Right lung (tissue), 5 donors: ENCODE data around the gene SHMT1. TPM values are rescaled to one million over a fixed set of nuclear protein-coding genes. Genes with fewer than 3 reads are reported as not detected.
"Not testable (repeated sequence)": the region's sequence is repeated elsewhere in the genome, so short reads cannot be mapped to it uniquely, and the experiment has no call there.

Source experiments
- DNase-seq, 2 donors: peaks; one replicate each; pipeline ENCODE4 v3.0.0-alpha.2; 2013
- polyA plus RNA-seq, 5 donors: library from polyadenylated mRNA; unstranded; fragments of 120-200 nt; gene quantifications; one replicate each; pipeline versions ENCODE4 v1.2.1 to v1.2.3, GENCODE V29; 2013; ENCODE audit warnings: inconsistent platforms in 1 of 5, low replicate concordance in 1 of 5; ENCODE audit not compliant: insufficient read length in 5 of 5, insufficient read depth in 1 of 5

The SHMT1 gene
- polyA plus RNA-seq, 5 donors, result 22.3 to 27.9 (median 24.2) TPM

DNA sequence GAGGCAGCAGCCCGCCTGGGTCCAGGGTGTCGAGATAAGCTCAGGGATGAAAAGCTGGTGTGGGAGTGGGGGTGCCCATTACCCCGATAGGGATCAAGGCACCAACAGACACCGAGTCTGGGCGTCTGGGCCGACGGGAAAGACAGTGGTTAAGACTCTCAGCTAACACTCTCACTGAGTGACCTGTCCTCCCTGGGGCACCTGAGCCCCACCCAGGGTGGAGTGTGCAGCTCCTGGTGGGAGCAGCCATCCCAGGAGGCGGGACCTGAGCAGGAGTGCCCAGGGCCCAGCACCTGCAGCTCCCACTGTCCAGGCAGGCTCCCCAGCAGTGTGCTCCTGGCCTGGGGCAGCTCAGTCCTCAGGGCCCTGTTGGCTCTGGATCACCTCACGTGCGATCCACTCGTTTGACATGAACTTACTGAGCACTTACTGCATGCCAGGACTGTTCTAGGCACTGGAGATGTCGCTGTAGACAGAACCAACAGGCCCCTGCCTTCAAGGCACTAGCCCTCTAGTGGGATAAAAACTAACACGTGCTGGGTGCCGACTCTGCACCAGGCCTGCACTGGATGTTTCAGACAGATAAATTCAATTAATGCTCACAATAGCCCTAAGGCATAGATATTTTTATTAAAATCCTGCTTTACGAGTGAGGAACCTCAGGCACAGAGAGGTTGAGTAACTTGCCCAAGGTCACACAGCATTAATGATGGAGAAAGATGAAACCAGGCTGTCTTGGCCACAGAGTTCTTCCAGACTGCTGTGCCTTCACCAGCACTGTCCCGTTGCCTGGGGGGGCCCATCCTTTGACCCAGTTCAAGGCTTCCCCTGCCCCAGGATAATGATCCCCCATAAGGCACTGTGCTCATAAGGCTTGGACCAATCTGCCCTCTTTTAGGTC lies 16.1 kb upstream of the SHMT1 start:
- DNase-seq, result no peak

DNA sequence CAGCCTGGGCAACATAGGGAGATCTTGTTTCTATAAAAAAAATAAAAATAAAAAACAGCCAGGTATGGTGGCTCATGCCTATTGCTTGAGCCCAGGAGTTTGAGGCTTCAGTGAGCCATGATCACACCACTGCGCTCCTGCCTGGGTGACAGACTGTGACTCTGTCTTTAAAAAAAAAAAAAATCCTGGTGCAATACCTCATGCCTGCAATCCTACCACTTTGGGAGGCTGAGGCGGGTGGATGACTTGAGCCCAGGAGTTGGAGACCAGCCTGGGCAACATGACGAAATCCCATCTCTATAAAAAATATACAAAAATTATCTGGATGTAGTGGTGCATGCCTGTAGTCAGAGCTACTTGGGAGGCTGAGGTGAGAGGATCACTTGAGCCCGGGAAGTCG lies 15.3 kb upstream of the SHMT1 start:
- not testable (repeated sequence) for DNase-seq

DNA sequence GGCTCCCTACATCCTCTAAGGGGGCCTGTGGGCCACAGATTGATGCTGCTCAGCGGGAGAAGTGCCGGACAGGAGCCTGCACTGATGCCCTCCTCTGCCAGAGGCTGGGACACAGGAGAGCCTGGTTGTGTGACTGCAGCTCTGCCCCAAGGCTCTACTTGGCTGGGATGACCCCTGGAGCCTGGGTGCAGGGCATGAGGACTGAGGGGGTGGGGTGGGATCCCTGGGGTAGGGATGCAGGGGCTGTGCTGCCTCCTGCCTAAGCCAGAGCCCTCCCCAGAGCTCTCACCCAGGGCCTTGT lies 14.8 kb upstream of the SHMT1 start:
- no peak for DNase-seq

DNA sequence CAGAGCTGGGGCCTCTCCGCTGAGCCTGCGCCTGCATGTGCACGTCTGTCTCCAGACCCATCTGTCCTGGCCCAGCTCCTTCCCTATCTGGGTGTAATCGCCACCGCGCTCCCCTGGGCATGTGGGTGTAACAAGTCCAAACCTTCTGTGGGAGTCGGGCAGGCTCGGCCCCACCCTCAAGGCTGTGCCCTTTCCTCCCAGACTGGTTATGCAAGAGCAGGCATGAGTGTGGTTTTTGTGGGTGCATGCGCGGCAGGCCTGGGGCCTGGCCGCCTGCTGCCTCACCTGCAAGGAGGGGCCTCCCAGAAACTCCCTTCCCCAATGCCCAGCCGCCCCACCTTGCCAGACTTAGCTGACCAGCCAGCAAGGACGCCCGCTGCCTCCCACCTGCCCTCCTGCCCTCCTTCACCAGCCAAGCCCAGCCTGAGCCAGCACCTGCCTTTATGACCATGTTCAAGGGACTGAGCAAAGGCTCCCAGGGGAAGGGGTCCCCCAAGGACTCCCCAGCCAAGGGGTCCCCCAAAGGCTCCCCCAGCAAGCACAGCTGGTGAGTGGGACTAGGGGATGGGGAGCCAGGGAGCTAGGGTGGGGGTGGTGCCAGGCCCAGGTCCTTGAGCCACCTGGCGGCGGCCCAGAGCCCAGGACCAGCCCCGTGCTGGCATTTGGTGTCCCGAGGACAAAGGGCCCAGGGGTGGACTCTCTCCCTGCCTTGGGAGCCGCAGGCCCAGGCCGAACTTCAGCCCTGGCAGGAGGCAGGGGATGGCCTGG lies 14.3 kb upstream of the SHMT1 start, which contains the start of gene EVPLL:
Gene EVPLL (plus strand): TSS at position 342 of the 768 bp plus-strand sequence. CDS start 3,160 bp downstream, outside the sequence.
- DNase-seq, result no peak

DNA sequence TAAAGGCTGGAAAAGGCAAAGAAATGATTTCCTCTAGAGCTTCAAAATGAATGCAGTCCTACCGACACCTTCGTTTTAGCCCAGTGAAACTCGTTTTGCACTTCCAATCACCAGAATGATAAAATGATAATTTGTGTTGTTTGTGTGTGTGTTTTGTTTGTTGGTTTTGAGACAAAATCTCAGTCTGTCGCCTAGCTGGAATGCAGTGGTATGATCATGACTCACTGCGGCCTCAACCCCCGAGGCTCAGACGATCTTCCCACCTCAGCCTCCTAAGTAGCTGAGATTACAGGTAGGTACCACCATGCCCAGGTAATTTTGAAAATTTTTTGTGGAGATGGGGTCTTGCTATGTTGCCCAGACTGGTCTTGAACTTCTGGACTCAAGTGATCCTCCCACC lies 10.9 kb upstream of the SHMT1 start:
- no peak for DNase-seq

DNA sequence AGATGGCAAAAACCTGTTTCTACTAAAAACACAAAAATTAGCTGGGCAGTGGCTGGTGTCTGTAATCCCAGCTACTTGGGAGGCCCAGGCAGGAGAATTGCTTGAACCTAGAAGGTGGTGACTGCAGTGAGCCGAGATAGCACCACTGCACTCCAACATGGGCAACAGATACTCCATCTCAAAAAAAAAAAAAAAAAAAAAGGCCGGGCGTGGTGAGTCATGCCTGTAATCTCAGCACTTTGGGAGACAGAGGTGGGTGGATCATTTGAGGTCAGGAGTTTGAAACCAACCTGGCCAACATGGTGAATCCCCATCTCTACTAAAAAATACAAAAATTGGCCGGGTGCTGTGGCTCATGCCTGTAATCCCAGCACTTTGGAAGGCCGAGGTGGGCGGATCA lies 9.8 kb upstream of the SHMT1 start:
- DNase-seq, result not testable (repeated sequence)

DNA sequence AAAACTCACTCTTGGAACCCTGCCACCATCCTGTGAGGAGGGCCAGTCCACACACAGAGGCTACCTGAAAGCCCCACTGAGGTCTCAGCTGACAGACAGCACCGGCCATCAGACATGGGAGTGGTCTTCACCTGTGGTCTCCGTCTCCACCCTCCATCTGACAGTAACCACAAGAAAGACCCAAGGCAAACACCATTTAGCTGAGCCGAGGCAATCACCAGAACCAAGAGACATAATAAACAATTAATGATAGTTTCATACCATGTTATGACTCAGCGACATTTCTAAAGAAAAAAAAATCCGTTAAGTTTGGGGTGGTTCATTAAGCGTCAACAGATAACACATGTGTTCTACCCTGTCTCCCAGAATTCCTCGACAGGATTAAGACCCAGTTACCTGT lies 8.1 kb upstream of the SHMT1 start:
- DNase-seq, result no peak

DNA sequence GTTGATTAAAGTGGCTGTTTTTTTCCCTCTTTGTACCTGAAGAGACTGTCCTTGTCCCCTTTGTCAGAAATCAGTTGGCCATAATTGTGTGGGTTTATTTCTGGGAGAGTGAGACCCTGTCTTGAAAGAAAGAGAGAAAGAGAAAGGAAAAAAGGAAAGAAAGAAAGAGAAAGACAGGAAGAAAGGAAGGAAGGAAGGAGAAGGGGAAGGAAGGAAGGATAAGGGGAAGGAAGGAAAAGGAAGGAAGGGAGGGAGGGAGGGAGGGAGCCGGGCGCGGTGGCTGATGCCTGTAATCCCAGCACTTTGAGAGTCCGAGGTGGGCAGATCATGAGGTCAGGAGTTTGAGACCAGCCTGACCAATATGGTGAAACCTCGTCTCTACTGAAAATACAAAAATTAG lies 7.4 kb upstream of the SHMT1 start:
- DNase-seq, result no peak

DNA sequence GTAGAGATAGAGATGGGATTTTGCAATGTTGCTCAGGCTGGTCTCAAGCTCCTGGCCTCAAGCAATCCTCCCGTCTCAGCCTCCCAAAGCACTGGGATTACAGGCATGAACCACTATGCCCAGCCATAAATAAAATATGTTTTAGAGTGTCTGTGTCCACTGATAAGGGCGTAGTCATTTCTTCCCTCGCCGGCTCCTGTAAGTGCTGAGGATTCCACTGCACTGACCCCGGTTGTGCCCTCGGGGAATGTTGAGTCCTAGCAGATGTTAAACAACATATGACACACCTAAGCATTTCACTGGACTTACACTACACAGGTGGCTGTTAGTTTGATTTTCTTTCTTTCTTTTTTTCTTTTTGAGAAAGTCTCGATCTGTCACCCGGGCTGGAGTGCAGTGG lies 5.6 kb upstream of the SHMT1 start:
- DNase-seq, result no peak

DNA sequence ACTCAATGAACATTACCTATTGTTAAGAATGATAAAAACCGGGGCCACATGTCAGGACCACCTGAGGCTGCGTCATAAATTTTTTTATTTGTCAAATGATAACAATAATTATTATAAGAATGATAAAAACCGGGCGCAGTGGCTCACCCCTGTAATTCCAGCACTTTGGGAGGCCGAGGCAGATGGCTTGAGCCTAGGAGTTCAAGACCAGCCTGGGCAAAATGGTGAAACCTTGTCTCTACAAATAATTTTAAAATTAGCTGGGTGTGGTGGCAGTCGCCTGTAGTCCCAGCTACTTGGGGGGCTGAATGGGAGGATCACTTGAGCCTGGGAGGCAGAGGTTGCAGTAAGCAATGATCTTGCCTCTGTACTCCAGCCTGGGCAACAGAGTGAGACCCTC lies 816 bp upstream of the SHMT1 start:
- no peak for DNase-seq

DNA sequence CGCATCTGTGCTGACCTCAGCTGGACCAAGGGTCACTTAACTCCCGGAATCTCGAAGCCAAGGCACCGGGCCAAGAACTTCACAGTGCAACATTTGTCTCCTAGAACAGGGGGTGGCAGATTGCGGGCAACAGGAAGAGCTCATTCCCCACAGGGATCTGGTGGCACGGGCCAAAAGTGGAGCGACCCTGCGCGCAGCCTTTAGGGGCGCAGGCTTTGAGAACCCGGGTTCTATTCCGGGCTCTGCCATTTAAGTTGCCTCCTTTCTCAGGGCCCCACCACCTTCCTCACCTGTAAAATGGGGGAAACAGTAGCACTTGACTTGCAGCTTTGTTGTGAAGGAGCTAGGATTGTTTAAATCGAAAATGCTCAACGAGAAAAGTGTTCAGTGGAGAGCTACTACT lies 651 bp downstream of the SHMT1 start:
- DNase-seq, result no peak

DNA sequence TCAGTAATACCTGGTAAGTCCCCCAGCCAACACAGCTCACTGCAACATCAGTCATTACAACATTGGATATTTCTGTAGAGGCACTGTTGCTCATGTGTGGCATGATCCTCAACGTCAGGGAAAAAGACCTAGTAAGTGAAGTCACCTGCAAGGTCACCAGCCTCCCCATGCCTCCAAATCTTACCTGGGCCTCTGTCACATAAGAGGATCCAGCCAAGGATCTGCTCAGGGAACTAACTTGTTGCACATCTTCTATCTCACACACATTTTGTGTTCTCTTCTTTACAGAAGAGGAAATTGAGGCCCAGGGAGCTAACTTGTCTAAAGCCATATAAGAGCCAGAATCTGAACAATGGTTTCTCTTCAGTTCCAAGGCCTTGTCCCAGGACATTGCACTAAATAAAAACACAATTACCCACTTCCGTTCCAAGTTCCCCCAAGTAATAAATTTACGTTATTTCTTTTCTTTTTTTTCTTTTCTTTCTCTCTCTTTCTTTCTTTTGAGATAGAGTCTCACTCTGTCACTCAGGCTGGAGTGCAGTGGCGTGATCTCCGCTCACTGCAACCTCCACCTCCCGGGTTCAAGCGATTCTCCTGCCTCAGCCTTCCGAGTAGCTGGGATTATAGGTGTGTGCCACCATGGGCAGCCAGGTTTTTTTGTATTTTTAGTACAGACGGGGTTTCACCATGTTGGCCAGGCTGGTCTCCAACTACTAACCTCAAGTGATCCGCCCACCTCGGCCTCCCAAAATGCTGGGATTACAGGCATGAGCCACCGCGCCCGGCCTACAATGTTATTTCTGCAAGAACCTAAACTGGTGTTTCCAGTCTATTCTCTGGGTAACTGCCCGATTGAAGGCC lies 1.3 kb downstream of the SHMT1 start:
- DNase-seq, result no peak

DNA sequence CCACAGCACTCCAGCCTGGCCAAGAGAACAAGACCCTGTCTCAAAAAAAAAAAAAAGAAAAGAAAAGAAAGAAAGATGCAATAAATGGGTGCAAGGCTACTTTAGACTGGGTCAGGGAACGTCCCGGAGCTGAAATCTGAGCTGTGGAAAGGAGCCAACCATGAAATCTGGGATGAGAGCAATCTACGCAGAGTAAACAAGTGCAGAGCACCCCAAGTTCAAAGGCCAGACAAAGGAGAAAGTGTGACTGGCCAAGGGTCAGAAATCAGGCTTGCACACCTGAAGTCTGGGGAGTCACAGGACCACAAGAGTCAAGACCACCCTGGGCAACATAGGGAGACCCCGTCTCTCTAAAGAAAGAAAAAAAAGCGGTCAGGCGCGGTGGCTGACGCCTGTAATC lies 2.8 kb downstream of the SHMT1 start:
- DNase-seq, result no peak

DNA sequence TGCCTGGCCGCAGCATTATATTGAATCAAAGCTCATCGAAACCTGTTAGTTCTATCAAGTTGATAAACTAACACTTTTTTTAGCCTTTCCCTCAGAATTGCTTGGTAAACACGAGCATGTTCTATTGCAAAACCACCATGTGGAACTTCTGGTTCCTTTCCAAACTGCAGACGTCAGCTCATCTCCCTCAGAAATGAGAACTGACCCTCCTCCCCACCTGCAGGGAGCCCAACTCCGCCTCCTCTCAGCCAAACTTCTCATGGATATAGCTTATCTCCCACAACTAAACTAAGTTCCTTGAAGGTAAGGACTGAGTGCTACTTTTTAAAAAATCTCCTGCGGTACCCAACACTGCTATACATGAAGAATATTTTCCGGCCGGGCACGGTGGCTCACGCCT lies 6.7 kb downstream of the SHMT1 start:
- peak in 1 of 2 donors; percentile 14 for DNase-seq

DNA sequence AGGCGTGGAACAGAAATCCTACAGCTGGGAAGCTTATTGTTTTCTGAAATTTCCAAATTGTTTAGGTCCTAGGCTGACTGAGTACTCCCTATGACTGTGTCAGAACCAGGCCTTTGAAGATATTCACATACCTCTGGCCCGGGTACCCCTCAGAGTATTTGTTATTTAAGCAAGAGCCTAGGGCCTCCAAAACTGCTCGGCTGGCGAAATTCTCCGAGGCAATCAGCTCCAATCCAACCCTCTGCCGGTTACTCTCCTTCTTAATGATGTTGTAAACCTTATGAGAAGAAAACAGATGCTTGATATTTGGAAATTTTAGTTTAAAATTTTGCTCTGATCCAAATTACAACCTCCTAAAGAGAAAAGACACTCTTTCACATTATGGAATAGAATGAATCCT lies 9.8 kb downstream of the SHMT1 start:
- DNase-seq, result no peak

DNA sequence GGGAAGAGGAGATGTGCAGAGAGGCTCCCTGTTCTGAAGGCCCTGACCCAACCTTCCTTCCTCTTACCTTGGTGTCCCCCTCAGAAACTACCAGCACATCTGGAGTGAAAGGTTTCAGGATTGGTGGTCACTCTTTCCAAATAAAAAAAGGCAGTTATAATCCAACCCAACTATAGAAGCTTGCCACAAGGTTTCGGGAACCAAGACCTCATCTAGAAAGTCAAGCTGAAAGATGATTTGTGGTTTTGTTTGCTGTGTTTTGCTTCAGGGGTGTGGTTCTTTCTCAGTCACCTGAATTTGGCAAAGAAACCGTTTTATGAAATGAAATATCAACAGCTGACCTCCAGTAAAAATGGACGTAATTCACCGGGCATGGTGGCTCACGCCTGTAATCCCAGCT lies 19.3 kb downstream of the SHMT1 start:
- no peak for DNase-seq

DNA sequence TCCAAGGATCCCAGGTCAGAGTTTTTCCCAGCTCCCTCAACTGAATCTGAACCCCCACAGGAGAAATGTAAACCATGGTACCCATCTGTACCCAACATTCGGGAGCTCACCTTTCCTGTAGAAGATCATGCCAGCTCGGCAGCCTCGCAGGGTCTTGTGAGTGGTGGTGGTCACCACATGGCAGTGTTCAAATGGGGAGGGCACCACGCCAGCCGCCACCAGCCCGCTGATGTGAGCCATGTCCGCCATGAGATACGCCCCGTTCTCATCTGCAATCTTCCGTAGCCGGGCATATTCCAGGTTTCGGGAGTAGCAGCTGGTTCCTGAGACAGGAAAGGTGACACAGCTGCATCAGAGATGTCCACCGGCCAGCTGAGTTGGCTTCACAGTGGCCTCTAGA lies 23.4 kb downstream of the SHMT1 start:
- no peak for DNase-seq

DNA sequence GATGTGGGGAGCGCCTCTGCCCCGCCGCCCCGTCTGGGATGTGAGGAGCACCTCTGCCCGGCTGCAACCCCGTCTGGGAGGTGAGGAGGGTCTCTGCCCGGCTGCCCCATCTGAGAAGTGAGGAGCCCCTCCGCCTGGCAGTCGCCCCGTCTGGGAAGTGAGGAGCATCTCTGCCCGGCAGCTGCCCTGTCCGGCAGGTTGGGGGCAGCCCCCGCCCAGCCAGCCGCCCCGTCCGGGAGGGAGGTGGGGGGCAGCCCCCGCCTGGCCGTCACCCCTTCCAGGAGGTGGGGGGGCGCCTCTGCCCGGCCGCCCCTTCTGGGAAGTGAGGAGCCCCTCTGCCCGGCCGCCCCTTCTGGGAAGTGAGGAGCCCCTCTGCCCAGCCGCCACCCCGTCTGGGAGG lies 25.2 kb downstream of the SHMT1 start:
- DNase-seq, result not testable (repeated sequence)

DNA sequence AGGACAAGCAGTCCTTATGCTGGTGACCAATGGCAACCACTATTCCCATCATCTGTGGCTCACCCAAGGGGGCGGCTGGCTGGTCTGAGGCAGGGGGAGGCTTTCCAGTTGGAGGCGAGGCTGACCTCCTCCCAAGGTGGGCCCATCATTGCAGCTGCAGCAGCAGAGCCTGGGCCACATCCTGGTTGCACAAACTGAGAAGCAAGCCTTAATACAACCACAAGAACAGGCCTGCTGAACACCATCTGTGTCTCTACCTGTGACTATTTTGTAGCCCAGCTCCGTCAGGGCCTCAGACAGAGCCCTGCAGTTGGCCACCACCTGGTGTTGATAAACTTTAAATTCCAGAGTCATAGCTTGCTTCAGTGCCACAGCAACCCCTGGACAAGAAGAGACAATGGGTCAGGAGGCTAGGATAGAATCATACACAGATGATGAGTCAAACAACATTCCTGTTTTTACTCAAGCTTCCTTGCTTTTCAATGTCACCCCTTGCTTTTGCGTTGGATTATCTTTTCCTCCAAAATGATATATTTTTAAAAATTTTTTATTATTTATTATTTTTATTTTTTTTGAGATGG lies 30.4 kb downstream of the SHMT1 start:
- DNase-seq, result no peak

DNA sequence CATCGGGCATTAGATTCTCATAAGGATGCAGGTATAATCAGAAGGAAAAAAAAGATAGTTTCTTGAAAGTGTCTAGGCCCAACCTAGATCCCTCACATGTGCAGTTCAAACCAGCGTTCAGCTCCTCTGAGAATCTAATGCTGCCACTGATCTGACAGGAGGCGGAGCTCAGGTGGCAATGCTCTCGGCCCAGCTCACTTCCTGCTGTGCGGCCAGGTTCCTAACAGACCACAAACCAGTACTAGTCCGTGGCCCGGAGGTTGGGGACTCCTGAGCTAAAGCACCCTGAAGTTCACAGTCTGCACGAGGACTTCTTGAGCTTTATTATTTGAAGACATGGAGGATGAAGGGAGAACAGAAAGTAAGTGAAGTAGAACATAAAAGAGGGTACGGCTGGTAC lies 31.5 kb downstream of the SHMT1 start:
- no peak for DNase-seq

DNA sequence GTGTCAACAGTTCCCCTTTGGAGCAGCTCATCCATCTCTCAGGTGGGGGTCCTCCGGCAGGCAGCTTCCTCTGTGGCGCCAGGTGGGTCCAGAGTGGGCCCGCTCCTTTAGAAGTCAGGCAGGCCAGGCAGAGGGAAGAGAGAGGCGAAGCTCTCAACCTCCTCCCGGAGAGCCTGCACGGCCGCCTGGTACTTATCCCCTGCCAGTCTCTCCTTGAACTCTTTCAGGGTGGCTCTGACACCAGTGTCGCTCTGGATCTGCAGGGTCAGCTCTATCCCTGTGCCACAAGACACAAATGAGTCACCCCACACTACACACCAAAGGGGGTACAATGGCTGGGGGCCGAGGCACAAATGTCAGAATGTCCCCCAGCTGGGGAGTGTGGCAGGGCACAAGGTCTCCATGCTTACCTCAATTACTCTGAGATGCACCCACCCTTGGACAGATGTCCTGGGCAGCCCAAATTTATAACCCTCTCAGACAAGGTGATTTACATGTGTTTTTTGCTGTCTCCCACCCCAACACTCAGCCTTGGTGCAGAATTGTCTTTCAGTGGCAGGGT lies 34.6 kb downstream of the SHMT1 start:
- no peak for DNase-seq

DNA sequence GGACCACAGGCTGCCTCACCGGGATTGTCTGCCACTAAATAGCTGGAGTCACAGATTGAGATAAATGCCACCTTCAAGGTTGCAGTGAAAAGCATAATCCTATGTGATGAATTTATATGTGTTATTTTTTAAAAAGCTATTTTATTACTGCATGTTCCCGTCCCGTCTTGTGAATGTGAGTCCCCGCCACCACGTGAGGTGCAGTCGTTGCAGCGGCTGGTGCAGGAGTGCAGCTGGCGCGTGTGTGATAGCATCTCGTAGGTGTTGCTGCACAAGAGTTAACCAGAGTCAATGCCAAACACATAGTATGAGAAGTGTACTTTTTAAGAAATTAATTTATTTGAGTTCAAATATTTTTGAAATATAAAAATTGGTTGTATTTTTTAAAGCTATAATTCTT lies 35.8 kb downstream of the SHMT1 start:
- DNase-seq, result no peak
